Measurements from ENCODE around the gene CDCA4.

CDCA4 gene

GRCh38 chr14:105015905-105016304 is 5.0 kb downstream of the CDCA4 start:
- TF ChIP-seq POLR2AphosphoS5 (IDR thresholded peaks at IDR 0.05; ENCODE audit: low read depth, low read length) (no peak), REST (IDR thresholded peaks at IDR 0.05; ENCODE audit: insufficient read depth in 1 of 2, low read depth in 2 of 2, low read length in 2 of 2) (no peak), SIN3A (IDR thresholded peaks at IDR 0.05; ENCODE audit: borderline replicate concordance, insufficient read depth, low read length) (no peak), TAF1 (IDR thresholded peaks at IDR 0.05; ENCODE audit: borderline replicate concordance, insufficient read depth, low read length) (no peak), FOXP2 (optimal IDR thresholded peaks at IDR 0.05; ENCODE audit: borderline replicate concordance, extremely low read depth, extremely low read length, insufficient read depth) (no peak)

DNA sequence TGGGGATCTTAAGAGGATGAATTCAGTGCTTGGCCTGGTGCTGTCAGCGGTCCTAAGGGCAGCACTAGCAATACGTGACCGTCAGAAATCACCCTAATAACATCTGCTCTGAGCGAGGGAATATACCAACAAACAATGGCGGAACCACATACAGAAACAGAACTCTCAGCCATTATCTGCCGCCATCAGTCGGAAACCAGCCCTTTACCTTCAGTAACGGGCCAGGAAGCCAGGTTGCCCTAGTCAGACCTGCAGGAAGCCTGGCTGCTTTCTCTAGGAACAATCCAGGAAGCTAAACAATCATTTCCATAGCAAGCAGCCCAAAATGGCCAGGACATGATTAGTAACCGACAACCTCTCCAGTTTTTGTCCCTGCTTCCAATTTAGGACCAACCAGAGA is 5.6 kb downstream of the CDCA4 start:
- TF ChIP-seq TAF1 (IDR thresholded peaks at IDR 0.05; ENCODE audit: borderline replicate concordance, insufficient read depth, low read length): no peak
- TF ChIP-seq POLR2AphosphoS5 (IDR thresholded peaks at IDR 0.05; ENCODE audit: low read depth, low read length): no peak
- TF ChIP-seq REST (IDR thresholded peaks at IDR 0.05; ENCODE audit: insufficient read depth in 1 of 2, low read depth in 2 of 2, low read length in 2 of 2): no peak
- no peak for TF ChIP-seq SIN3A (IDR thresholded peaks at IDR 0.05; ENCODE audit: borderline replicate concordance, insufficient read depth, low read length)
- no peak for TF ChIP-seq FOXP2 (optimal IDR thresholded peaks at IDR 0.05; ENCODE audit: borderline replicate concordance, extremely low read depth, extremely low read length, insufficient read depth)

DNA sequence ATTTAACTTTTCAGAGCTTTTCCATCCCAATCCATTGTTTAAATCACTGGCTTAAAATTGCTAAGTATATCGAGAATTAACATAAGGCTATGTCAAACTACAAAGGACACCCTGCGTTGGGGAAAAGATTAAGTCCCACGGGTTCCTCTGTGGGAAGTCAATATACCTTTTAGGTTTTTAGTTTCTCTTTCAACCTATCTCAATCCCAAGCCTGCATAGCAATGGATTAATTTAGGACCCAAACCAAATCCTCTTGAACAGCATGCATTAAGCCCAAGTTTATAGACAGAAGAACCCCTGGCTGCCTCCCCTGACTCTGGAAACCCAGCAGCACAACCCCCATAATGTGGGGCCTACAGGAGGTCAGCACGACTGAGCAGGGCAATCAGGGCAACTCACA is 6.3 kb downstream of the CDCA4 start:
- no peak for TF ChIP-seq FOXP2 (optimal IDR thresholded peaks at IDR 0.05; ENCODE audit: borderline replicate concordance, extremely low read depth, extremely low read length, insufficient read depth)
- TF ChIP-seq POLR2AphosphoS5 (IDR thresholded peaks at IDR 0.05; ENCODE audit: low read depth, low read length): no peak
- no peak for TF ChIP-seq REST (IDR thresholded peaks at IDR 0.05; ENCODE audit: insufficient read depth in 1 of 2, low read depth in 2 of 2, low read length in 2 of 2)
- TF ChIP-seq SIN3A (IDR thresholded peaks at IDR 0.05; ENCODE audit: borderline replicate concordance, insufficient read depth, low read length): no peak
- TF ChIP-seq TAF1 (IDR thresholded peaks at IDR 0.05; ENCODE audit: borderline replicate concordance, insufficient read depth, low read length): no peak

DNA sequence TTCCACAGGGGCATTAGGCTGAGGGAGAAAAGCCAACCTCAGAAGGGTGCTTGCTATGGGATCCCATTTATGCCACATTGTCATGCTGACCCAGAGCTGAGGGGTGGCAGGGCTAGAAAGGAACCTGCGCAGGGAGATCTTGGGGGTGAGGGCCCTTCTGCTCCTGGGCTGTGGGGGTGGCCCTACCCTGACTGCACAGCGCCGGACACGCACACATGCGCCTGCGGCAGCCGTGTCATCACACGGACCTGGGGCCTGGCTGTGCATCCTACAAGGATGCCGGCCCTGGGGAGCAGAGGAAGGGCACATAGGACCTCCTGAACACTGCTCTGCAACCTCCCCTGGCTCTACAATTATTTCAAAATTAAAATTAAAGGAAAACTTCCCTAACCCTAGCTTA is 6.9 kb downstream of the CDCA4 start:
- TF ChIP-seq POLR2AphosphoS5 (IDR thresholded peaks at IDR 0.05; ENCODE audit: low read depth, low read length) (no peak), REST (IDR thresholded peaks at IDR 0.05; ENCODE audit: insufficient read depth in 1 of 2, low read depth in 2 of 2, low read length in 2 of 2) (no peak), FOXP2 (optimal IDR thresholded peaks at IDR 0.05; ENCODE audit: borderline replicate concordance, extremely low read depth, extremely low read length, insufficient read depth) (no peak), SIN3A (IDR thresholded peaks at IDR 0.05; ENCODE audit: borderline replicate concordance, insufficient read depth, low read length) (no peak), TAF1 (IDR thresholded peaks at IDR 0.05; ENCODE audit: borderline replicate concordance, insufficient read depth, low read length) (no peak)
